ENCODE measurements around the gene DVL2. TPM values are rescaled to one million over a fixed set of nuclear protein-coding genes. Genes with fewer than 3 reads are reported as not detected.
A peak's percentile ranks its signal among the peaks of the same experiment; 100 is the strongest.

The DVL2 gene
- total and polyA plus RNA-seq, 9 donors, result 8.2 to 80.6 (median 55.8) TPM

- 2 to 5% (median 4%) methylated on average over 11 to 17 of the region's 17 CpGs for WGBS, 3 donors
- DNase-seq, result no peak
- Histone ChIP-seq H3K9me3 (no peaks in the 10 kb centered on the region), H3K4me3 (no peak overlapping the region), H3K36me3 (no peaks in the 10 kb centered on the region), H3K27me3 (no peaks in the 10 kb centered on the region), H3K27ac (no peak overlapping the region), H3K4me1 (ENCODE audit: insufficient read depth) (no peaks in the 10 kb centered on the region)
- TF ChIP-seq EP300 (IDR thresholded peaks at IDR 0.05) (no peak), POLR2A (IDR thresholded peaks at IDR 0.05) (no peak)
- TF ChIP-seq, protein P1, sequence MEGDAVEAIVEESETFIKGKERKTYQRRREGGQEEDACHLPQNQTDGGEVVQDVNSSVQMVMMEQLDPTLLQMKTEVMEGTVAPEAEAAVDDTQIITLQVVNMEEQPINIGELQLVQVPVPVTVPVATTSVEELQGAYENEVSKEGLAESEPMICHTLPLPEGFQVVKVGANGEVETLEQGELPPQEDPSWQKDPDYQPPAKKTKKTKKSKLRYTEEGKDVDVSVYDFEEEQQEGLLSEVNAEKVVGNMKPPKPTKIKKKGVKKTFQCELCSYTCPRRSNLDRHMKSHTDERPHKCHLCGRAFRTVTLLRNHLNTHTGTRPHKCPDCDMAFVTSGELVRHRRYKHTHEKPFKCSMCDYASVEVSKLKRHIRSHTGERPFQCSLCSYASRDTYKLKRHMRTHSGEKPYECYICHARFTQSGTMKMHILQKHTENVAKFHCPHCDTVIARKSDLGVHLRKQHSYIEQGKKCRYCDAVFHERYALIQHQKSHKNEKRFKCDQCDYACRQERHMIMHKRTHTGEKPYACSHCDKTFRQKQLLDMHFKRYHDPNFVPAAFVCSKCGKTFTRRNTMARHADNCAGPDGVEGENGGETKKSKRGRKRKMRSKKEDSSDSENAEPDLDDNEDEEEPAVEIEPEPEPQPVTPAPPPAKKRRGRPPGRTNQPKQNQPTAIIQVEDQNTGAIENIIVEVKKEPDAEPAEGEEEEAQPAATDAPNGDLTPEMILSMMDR (IDR thresholded peaks at IDR 0.05), result no peak
- intact Hi-C loops (cut with DNase I), result loop anchor here in 1 of 4 donors (10.0 kb wide), 1 partner anchor 132 kb away; the partner anchor contains the start of gene SLC16A11
Measured at GRCh38 chr17:7176841-7177190, 57.5 kb downstream of the DVL2 start.

GRCh38 chr17:7176107-7176840, 58.0 kb downstream of the DVL2 start:
- WGBS, 3 donors, result 81 to 83% (median 83%) methylated on average over 1 of the region's 1 CpG
- Histone ChIP-seq H3K36me3 (no peaks in the 10 kb centered on the region), H3K27me3 (no peaks in the 10 kb centered on the region), H3K4me3 (no peak overlapping the region), H3K9me3 (no peaks in the 10 kb centered on the region), H3K4me1 (ENCODE audit: insufficient read depth) (no peaks in the 10 kb centered on the region), H3K27ac (no peak overlapping the region)
- TF ChIP-seq POLR2A (IDR thresholded peaks at IDR 0.05), result no peak
- TF ChIP-seq, protein P1 (IDR thresholded peaks at IDR 0.05), result no peak
- intact Hi-C loops (cut with DNase I), result loop anchor here in 1 of 4 donors (10.0 kb wide), 1 partner anchor 131 kb away; the partner anchor contains the start of gene SLC16A11
- no peak for DNase-seq

MicroRNAs within 50 kb of the gene (microRNA counts, 767-probe panel; counts per million panel counts)
- microRNA hsa-miR-324-3p, result 530 counts per million, percentile 78 among the panel's probes with 10 or more counts
- microRNA hsa-miR-324-5p, result 530 counts per million, percentile 78 among the panel's probes with 10 or more counts

Small RNAs within 50 kb of the gene (microRNA-seq; reads per million reads assigned to microRNA genes)
- gene MIR324, result 248 to 397 (median 328) reads per million in 3 donors

Small RNAs within 50 kb of the gene (small RNA-seq; reads per million reads assigned to genes)
- gene AC120057.4 (not detected), gene MIR324 (0.50 reads per million, percentile 11 among the genes with 10 or more reads in this experiment), gene RF00019 (not detected)

Other genes with a start within 250 kb of the DVL2 start
Only the 30 nearest of the 36 such genes appear.
- 1 to 10 TPM in 4 of 7 donors, under 1 TPM in 3; 0.12 to 2.8 (median 1.2) TPM for gene SLC16A13, start 198.5 kb downstream of the DVL2 start, total RNA-seq
- gene SLC16A13, start 198.5 kb downstream of the DVL2 start, polyA plus RNA-seq, result 1 to 10 TPM; 1.2 TPM
- 10 to 100 TPM in 1 of 7 donors, 1 to 10 TPM in 5, not detected in 1; 1.2 to 14.4 (median 2.9) TPM for gene SLC16A11, start 190.4 kb downstream of the DVL2 start, total RNA-seq
- gene SLC16A11, start 190.4 kb downstream of the DVL2 start, polyA plus RNA-seq, result 1 to 10 TPM in 1 of 2 donors, not detected in 1; 3.9 TPM
- gene CLEC10A, start 154.3 kb downstream of the DVL2 start, total RNA-seq, result 1 to 10 TPM in 6 of 7 donors, under 1 TPM in 1; 0.98 to 2.9 (median 2.2) TPM
- 1 to 10 TPM; 3.5 to 9.4 TPM for gene CLEC10A, start 154.3 kb downstream of the DVL2 start, polyA plus RNA-seq
- under 1 TPM in 5 of 7 donors, not detected in 2; 0.20 to 0.72 (median 0.60) TPM for gene ASGR2, start 119.7 kb downstream of the DVL2 start, total RNA-seq
- gene ASGR2, start 119.7 kb downstream of the DVL2 start, polyA plus RNA-seq, result under 1 TPM; 0.24 to 0.37 TPM
- 1 to 10 TPM in 4 of 7 donors, under 1 TPM in 3; 0.63 to 3.3 (median 1.0) TPM for gene ASGR1, start 55.1 kb downstream of the DVL2 start, total RNA-seq
- 1 to 10 TPM in 1 of 2 donors, under 1 TPM in 1; 0.20 to 1.3 TPM for gene ASGR1, start 55.1 kb downstream of the DVL2 start, polyA plus RNA-seq
- gene DLG4, start 14.7 kb downstream of the DVL2 start, total RNA-seq, result 10 to 100 TPM; 11.0 to 67.7 (median 34.5) TPM
- 10 to 100 TPM; 25.1 to 27.8 TPM for gene DLG4, start 14.7 kb downstream of the DVL2 start, polyA plus RNA-seq
- 100 to 1,000 TPM; 303 to 638 (median 374) TPM for gene ACADVL, start 14.6 kb downstream of the DVL2 start, total RNA-seq
- gene ACADVL, start 14.6 kb downstream of the DVL2 start, polyA plus RNA-seq, result 100 to 1,000 TPM; 277 to 381 TPM
- 10 to 100 TPM; 19.4 to 57.7 (median 41.0) TPM for gene PHF23, start 4.9 kb upstream of the DVL2 start, total RNA-seq
- gene PHF23, start 4.9 kb upstream of the DVL2 start, polyA plus RNA-seq, result 10 to 100 TPM; 23.3 to 42.5 TPM
- gene GABARAP, start 7.9 kb upstream of the DVL2 start, total RNA-seq, result 1,000 to 10,000 TPM in 1 of 7 donors, 100 to 1,000 TPM in 6; 526 to 1,303 (median 619) TPM
- gene GABARAP, start 7.9 kb upstream of the DVL2 start, polyA plus RNA-seq, result 1,000 to 10,000 TPM in 1 of 2 donors, 100 to 1,000 TPM in 1; 763 to 1,518 TPM
- 100 to 1,000 TPM in 5 of 7 donors, 10 to 100 TPM in 2; 42.3 to 136 (median 123) TPM for gene CTDNEP1, start 17.2 kb upstream of the DVL2 start, total RNA-seq
- 100 to 1,000 TPM in 1 of 2 donors, 10 to 100 TPM in 1; 82.5 to 256 TPM for gene CTDNEP1, start 17.2 kb upstream of the DVL2 start, polyA plus RNA-seq
- gene ELP5, start 17.7 kb upstream of the DVL2 start, total RNA-seq, result 10 to 100 TPM; 18.7 to 55.7 (median 40.6) TPM
- gene ELP5, start 17.7 kb upstream of the DVL2 start, polyA plus RNA-seq, result 10 to 100 TPM; 35.1 to 56.0 TPM
- 100 to 1,000 TPM in 1 of 7 donors, 1 to 10 TPM in 4, under 1 TPM in 1, not detected in 1; 0.53 to 102 (median 6.3) TPM for gene CLDN7, start 28.0 kb upstream of the DVL2 start, total RNA-seq
- 1 to 10 TPM in 1 of 2 donors, under 1 TPM in 1; 0.27 to 1.1 TPM for gene CLDN7, start 28.0 kb upstream of the DVL2 start, polyA plus RNA-seq
- gene SLC2A4, start 47.2 kb upstream of the DVL2 start, total RNA-seq, result 1 to 10 TPM in 6 of 7 donors, under 1 TPM in 1; 0.83 to 9.8 (median 2.3) TPM
- 1 to 10 TPM; 3.4 to 4.1 TPM for gene SLC2A4, start 47.2 kb upstream of the DVL2 start, polyA plus RNA-seq
- 1 to 10 TPM in 2 of 7 donors, under 1 TPM in 2, not detected in 3; 0.30 to 1.8 (median 0.98) TPM for gene YBX2, start 60.1 kb upstream of the DVL2 start, total RNA-seq
- gene YBX2, start 60.1 kb upstream of the DVL2 start, polyA plus RNA-seq, result under 1 TPM; 0.33 to 0.80 TPM
- 100 to 1,000 TPM in 5 of 7 donors, 10 to 100 TPM in 2; 55.9 to 302 (median 229) TPM for gene EIF5A, start 73.1 kb upstream of the DVL2 start, total RNA-seq
- 100 to 1,000 TPM; 182 to 258 TPM for gene EIF5A, start 73.1 kb upstream of the DVL2 start, polyA plus RNA-seq
- 10 to 100 TPM; 53.1 to 76.5 (median 59.3) TPM for gene GPS2, start 80.8 kb upstream of the DVL2 start, total RNA-seq
- gene GPS2, start 80.8 kb upstream of the DVL2 start, polyA plus RNA-seq, result 100 to 1,000 TPM in 1 of 2 donors, 10 to 100 TPM in 1; 62.2 to 103 TPM
- 10 to 100 TPM; 11.2 to 48.0 (median 41.6) TPM for gene NEURL4, start 94.8 kb upstream of the DVL2 start, total RNA-seq
- 10 to 100 TPM in 1 of 2 donors, 1 to 10 TPM in 1; 9.6 to 32.8 TPM for gene NEURL4, start 94.8 kb upstream of the DVL2 start, polyA plus RNA-seq
- 1 to 10 TPM; 1.9 to 9.4 (median 5.5) TPM for gene ACAP1, start 102.0 kb upstream of the DVL2 start, total RNA-seq
- 1 to 10 TPM; 2.2 to 5.8 TPM for gene ACAP1, start 102.0 kb upstream of the DVL2 start, polyA plus RNA-seq
- gene KCTD11, start 117.6 kb upstream of the DVL2 start, total RNA-seq, result 10 to 100 TPM in 5 of 7 donors, 1 to 10 TPM in 2; 5.1 to 12.9 (median 10.5) TPM
- gene KCTD11, start 117.6 kb upstream of the DVL2 start, polyA plus RNA-seq, result 10 to 100 TPM; 10.4 to 12.5 TPM
- not detected for gene TMEM95, start 120.6 kb upstream of the DVL2 start, total RNA-seq
- not detected for gene TMEM95, start 120.6 kb upstream of the DVL2 start, polyA plus RNA-seq
- 1 to 10 TPM; 5.0 to 8.3 (median 6.4) TPM for gene TNK1, start 146.6 kb upstream of the DVL2 start, total RNA-seq
- 1 to 10 TPM in 1 of 2 donors, under 1 TPM in 1; 0.85 to 3.6 TPM for gene TNK1, start 146.6 kb upstream of the DVL2 start, polyA plus RNA-seq
- gene PLSCR3, start 160.0 kb upstream of the DVL2 start, total RNA-seq, result 10 to 100 TPM; 11.0 to 52.4 (median 33.8) TPM
- gene PLSCR3, start 160.0 kb upstream of the DVL2 start, polyA plus RNA-seq, result 10 to 100 TPM in 1 of 2 donors, 1 to 10 TPM in 1; 7.1 to 40.9 TPM
- 100 to 1,000 TPM in 2 of 7 donors, 10 to 100 TPM in 5; 57.0 to 133 (median 85.2) TPM for gene TMEM256, start 169.6 kb upstream of the DVL2 start, total RNA-seq
- 100 to 1,000 TPM in 1 of 2 donors, 10 to 100 TPM in 1; 44.0 to 128 TPM for gene TMEM256, start 169.6 kb upstream of the DVL2 start, polyA plus RNA-seq
- 10 to 100 TPM; 11.4 to 76.2 (median 53.9) TPM for gene NLGN2, start 173.3 kb upstream of the DVL2 start, total RNA-seq
- 10 to 100 TPM; 16.9 to 30.2 TPM for gene NLGN2, start 173.3 kb upstream of the DVL2 start, polyA plus RNA-seq
- not detected for gene SPEM1, start 185.8 kb upstream of the DVL2 start, total RNA-seq
- gene SPEM1, start 185.8 kb upstream of the DVL2 start, polyA plus RNA-seq, result not detected
- gene SPEM2, start 191.1 kb upstream of the DVL2 start, total RNA-seq, result not detected
- gene SPEM2, start 191.1 kb upstream of the DVL2 start, polyA plus RNA-seq, result not detected
- not detected for gene SPEM3, start 194.3 kb upstream of the DVL2 start, total RNA-seq
- gene SPEM3, start 194.3 kb upstream of the DVL2 start, polyA plus RNA-seq, result not detected
- gene TMEM102, start 200.9 kb upstream of the DVL2 start, total RNA-seq, result 1 to 10 TPM in 5 of 7 donors, under 1 TPM in 2; 0.43 to 8.3 (median 1.5) TPM
- 1 to 10 TPM in 1 of 2 donors, under 1 TPM in 1; 0.61 to 1.2 TPM for gene TMEM102, start 200.9 kb upstream of the DVL2 start, polyA plus RNA-seq
- 1 to 10 TPM in 2 of 7 donors, under 1 TPM in 5; 0.10 to 4.2 (median 0.61) TPM for gene FGF11, start 205.0 kb upstream of the DVL2 start, total RNA-seq
- gene FGF11, start 205.0 kb upstream of the DVL2 start, polyA plus RNA-seq, result 1 to 10 TPM in 1 of 2 donors, under 1 TPM in 1; 0.25 to 5.1 TPM
- gene CHRNB1, start 210.5 kb upstream of the DVL2 start, total RNA-seq, result 10 to 100 TPM in 2 of 7 donors, 1 to 10 TPM in 5; 3.2 to 13.5 (median 7.6) TPM
- 1 to 10 TPM; 5.9 to 7.8 TPM for gene CHRNB1, start 210.5 kb upstream of the DVL2 start, polyA plus RNA-seq

Data from ovary (tissue), 9 donors.